Stimulated activated CD4-positive, alpha-beta T cell treated with anti-CD3 and anti-CD28 coated beads, Interleukin-1b, Interleukin-23, amount 100 ng/mL, for 24 hours (primary cell): ENCODE measurements around the gene SSPN.

Experiments
- DNase-seq, 4 experiments: peaks; one replicate each; pipeline ENCODE4 v3.0.0-alpha.2; 2020; ENCODE audit warnings: low read depth in 4 of 4, low spot score in 1 of 4

The SSPN gene

GRCh38 chr12:26255893-26256645 is 60.7 kb downstream of the SSPN start:
- DNase-seq: no peak

GRCh38 chr12:26264215-26264838 is 69.0 kb downstream of the SSPN start:
- no peak for DNase-seq

- no peak for DNase-seq
Observed at GRCh38 chr12:26265606-26266005, 70.2 kb downstream of the SSPN start.

GRCh38 chr12:26266881-26267280 is 71.5 kb downstream of the SSPN start:
- DNase-seq: no peak

- DNase-seq: no peak
Observed at GRCh38 chr12:26268841-26269561, 73.6 kb downstream of the SSPN start.

- no peak for DNase-seq
Observed at GRCh38 chr12:26269562-26270284, 74.3 kb downstream of the SSPN start.

GRCh38 chr12:26271024-26271423 is 75.7 kb downstream of the SSPN start:
- DNase-seq: no peak

GRCh38 chr12:26271889-26272492 is 76.6 kb downstream of the SSPN start:
- DNase-seq: peak in 1 of 4 experiments; percentile 9

- no peak for DNase-seq
Observed at GRCh38 chr12:26272851-26273250, 77.5 kb downstream of the SSPN start.

- DNase-seq: no peak
Observed at GRCh38 chr12:26273811-26274210, 78.4 kb downstream of the SSPN start.

GRCh38 chr12:26274441-26275312 is 79.3 kb downstream of the SSPN start:
- DNase-seq: peak in 2 of 4 experiments; percentile 24 to 45

GRCh38 chr12:26275313-26276131 is 80.1 kb downstream of the SSPN start:
- no peak for DNase-seq

GRCh38 chr12:26276709-26277108 is 81.3 kb downstream of the SSPN start:
- DNase-seq: no peak

- no peak for DNase-seq
Observed at GRCh38 chr12:26277506-26278246, 82.3 kb downstream of the SSPN start.

- DNase-seq: no peak
Observed at GRCh38 chr12:26278266-26278665, 82.9 kb downstream of the SSPN start.

- no peak for DNase-seq
Observed at GRCh38 chr12:26278666-26279065, 83.3 kb downstream of the SSPN start.

GRCh38 chr12:26279091-26279490 is 83.7 kb downstream of the SSPN start:
- DNase-seq: no peak

- DNase-seq: no peak
Observed at GRCh38 chr12:26279908-26280307, 84.5 kb downstream of the SSPN start.

- no peak for DNase-seq
Observed at GRCh38 chr12:26280869-26281268, 85.5 kb downstream of the SSPN start.
